ENCODE data around the gene PTPRD.

PTPRD gene

DNA sequence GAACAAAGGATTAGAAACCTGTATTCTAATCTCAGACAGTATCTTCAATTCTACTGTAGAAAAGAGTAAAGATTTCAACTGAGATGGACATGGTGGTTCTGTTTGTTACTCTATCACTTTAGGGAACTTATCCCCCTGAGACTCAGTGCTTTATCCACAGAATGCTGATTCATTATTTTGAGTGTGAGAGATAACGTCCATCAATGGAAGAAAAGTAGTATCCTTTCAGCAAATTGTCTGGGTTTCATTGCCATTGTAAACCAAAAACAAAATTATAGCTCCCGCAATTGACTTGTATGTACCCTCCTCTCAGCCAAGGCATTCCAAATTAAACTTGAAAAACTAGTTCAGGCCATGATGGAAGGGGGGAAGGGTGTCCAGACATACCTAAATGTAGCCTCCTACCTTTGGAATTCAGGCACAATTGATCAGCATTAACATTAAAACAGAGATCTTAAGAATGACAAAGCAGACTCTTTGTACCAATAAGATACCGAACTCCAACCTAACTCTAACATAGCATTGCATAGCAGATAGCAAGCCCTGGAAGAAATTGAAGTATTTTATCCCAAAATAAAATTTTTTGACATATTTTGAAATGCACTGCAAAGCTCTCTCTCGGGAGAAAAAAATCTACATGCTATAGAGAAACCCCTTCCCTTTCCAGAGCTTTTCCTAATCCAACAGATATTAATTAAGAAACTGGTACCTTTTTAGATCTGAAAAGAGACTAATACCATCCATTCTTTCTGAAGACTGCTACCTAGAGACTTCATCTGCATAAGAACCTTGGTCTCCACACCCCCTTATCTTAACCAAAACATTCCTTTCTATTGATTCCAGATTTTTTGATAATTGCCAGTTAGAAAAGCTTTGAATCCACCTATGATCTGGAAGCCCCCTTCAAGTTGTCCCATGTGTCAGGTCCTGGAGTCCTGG lies 1055.7 kb downstream of the PTPRD start:
- FAIRE-seq (no peak), DNase-seq (ENCODE audit: insufficient read length, low spot score) (no peak)
- TF ChIP-seq, protein P1, sequence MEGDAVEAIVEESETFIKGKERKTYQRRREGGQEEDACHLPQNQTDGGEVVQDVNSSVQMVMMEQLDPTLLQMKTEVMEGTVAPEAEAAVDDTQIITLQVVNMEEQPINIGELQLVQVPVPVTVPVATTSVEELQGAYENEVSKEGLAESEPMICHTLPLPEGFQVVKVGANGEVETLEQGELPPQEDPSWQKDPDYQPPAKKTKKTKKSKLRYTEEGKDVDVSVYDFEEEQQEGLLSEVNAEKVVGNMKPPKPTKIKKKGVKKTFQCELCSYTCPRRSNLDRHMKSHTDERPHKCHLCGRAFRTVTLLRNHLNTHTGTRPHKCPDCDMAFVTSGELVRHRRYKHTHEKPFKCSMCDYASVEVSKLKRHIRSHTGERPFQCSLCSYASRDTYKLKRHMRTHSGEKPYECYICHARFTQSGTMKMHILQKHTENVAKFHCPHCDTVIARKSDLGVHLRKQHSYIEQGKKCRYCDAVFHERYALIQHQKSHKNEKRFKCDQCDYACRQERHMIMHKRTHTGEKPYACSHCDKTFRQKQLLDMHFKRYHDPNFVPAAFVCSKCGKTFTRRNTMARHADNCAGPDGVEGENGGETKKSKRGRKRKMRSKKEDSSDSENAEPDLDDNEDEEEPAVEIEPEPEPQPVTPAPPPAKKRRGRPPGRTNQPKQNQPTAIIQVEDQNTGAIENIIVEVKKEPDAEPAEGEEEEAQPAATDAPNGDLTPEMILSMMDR (IDR thresholded peaks at IDR 0.05; ENCODE audit: insufficient read depth, missing control alignments) = no peak

GRCh38 chr9:9552665-9553064 lies 1060.1 kb downstream of the PTPRD start:
- DNase-seq (ENCODE audit: insufficient read length, low spot score) (no peak), FAIRE-seq (no peak)
- TF ChIP-seq, protein P1 (IDR thresholded peaks at IDR 0.05; ENCODE audit: insufficient read depth, missing control alignments) = no peak

- no peak for DNase-seq (ENCODE audit: insufficient read length, low spot score)
- FAIRE-seq = no peak
- TF ChIP-seq, protein P1 (IDR thresholded peaks at IDR 0.05; ENCODE audit: insufficient read depth, missing control alignments) = no peak
These were observed 1074.0 kb downstream of the PTPRD start for GRCh38 chr9:9538766-9539165.

DNA sequence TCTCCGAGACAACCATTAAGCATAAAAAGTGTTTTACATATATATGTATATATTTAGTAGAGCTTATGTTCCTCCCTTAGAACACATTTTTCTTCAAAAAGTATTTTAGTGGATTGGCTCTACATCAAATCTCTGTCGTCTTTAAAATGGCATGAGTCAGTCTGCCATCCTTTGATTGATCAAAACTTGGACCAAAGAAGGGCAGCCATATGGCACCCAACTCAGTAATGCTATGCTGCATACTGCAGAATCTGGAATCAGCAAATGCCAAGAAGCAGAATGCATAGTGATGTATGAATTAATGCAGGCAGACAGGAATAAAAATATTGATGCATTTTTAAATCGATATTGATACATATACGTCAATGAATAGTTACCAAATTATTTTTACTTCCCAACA lies 1074.4 kb downstream of the PTPRD start:
- DNase-seq (ENCODE audit: insufficient read length, low spot score) (no peak), FAIRE-seq (no peak)
- TF ChIP-seq, protein P1 (IDR thresholded peaks at IDR 0.05; ENCODE audit: insufficient read depth, missing control alignments) = no peak

DNA sequence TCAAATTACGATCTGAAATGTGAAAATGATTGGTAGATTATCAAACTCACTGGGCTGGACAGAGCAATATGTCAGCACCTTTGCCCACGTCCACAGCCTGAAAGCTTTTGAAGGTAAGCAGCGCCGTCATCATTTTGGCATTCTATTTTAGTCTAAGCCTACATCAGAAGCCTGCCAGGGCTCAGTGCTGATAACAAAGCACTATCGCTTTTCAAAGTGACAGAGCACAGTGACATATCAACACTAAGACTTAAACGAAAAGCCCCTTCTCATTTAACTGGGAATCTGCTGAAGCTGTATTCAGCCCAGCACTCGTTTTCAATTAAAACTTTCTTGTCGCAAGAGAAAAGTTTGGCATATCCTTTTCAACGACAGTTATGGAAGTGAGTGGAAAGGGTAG lies 1076.3 kb downstream of the PTPRD start:
- no peak for FAIRE-seq
- TF ChIP-seq, protein P1 (IDR thresholded peaks at IDR 0.05; ENCODE audit: insufficient read depth, missing control alignments) = no peak
- no peak for DNase-seq (ENCODE audit: insufficient read length, low spot score)

DNA sequence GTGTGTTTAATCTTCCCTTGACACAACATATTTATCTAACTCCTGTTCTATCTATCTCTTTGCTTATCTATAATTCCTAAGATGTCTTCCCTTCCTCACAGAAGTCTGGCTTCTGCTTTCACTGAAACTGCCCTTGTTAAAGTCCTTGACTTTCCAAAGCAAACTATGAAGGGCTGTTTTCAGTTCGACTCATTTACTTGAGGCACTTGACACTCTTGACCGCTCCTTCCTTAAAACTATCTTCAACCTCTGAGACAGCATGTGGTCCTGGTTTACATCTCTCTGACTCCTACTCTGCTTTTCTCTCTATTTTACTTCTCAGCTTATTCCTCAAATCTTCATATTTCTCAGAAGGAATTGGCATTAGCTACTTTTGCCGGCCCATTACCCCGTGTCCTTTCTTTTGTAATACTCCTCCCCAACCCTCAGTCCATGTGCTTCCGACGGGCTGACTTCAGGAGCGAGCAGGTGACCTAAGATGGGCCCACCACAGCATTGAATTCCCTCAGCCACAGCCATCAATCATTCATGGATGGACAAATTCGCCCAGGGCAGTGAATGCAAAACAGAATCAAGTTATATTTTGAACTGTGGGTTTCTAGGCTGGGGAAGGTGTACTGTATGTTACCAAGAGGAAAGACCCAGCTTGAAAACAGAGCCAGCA lies 1089.2 kb downstream of the PTPRD start:
- TF ChIP-seq, protein P1 (IDR thresholded peaks at IDR 0.05; ENCODE audit: insufficient read depth, missing control alignments) = no peak
- DNase-seq (ENCODE audit: insufficient read length, low spot score) = no peak
- FAIRE-seq = no peak

- FAIRE-seq (no peak), DNase-seq (ENCODE audit: insufficient read length, low spot score) (no peak)
- TF ChIP-seq, protein P1 (IDR thresholded peaks at IDR 0.05; ENCODE audit: insufficient read depth, missing control alignments) = no peak
These were observed 1090.4 kb downstream of the PTPRD start for GRCh38 chr9:9522406-9522805.
